HUES64 (cell line): ENCODE results near the gene GPX2.
A peak's percentile ranks its signal among the peaks of the same experiment; 100 is the strongest.

Source experiments
- H3K27ac ChIP-seq: 2 replicates; pipeline ENCODE4 v1.7.0; 2013; ENCODE audit warnings: low read depth, low read length, inconsistent platforms
- H3K27me3 ChIP-seq: 2 replicates; pipeline ENCODE4 v1.6.1; 2013; ENCODE audit warnings: mild to moderate bottlenecking, low read length; ENCODE audit not compliant: insufficient read depth
- H3K36me3 ChIP-seq: 2 replicates; pipeline ENCODE4 v1.6.1; 2013; ENCODE audit warnings: mild to moderate bottlenecking, low read length; ENCODE audit not compliant: insufficient read depth
- H3K4me1 ChIP-seq: 2 replicates; pipeline ENCODE4 v1.6.1; 2013; ENCODE audit warnings: mild to moderate bottlenecking, low read length, moderate library complexity; ENCODE audit not compliant: insufficient read depth
- H3K4me3 ChIP-seq: 2 replicates; pipeline ENCODE4 v1.5.1; 2013; ENCODE audit warnings: mild to moderate bottlenecking, low read length, moderate library complexity
- H3K9ac ChIP-seq: 2 replicates; pipeline ENCODE4 v1.6.1; 2013; ENCODE audit warnings: mild to moderate bottlenecking, low read depth, low read length
- H3K9me3 ChIP-seq: 2 replicates; pipeline ENCODE4 v1.6.1; 2013; ENCODE audit warnings: low read depth, low read length; ENCODE audit not compliant: insufficient read depth
- WGBS: fragments of 150-250, 120-280 bp; methylation state at CpG from one replicate; pipeline ENCODE4 v1.1.7; 2013; ENCODE audit warnings: missing lambda C conversion rate; 5-methylcytosine and 5-hydroxymethylcytosine counted together

The GPX2 gene

GRCh38 chr14:64958743-64959142 is 16.2 kb upstream of the GPX2 start:
- H3K27ac ChIP-seq = no peak overlapping the region
- H3K9me3 ChIP-seq = no peaks in the 10 kb centered on the region
- no peaks in the 10 kb centered on the region for H3K27me3 ChIP-seq
- WGBS = 86% methylated on average over 5 of the region's 5 CpGs
- 0 out of 2 replicates have a peak, but pooled peaks cover 2% of the 10 kb centered on the region for H3K36me3 ChIP-seq
- H3K4me1 ChIP-seq = peaks cover 40% of the 10 kb centered on the region
- H3K9ac ChIP-seq = no peak overlapping the region
- no peak overlapping the region for H3K4me3 ChIP-seq

GRCh38 chr14:64958201-64958600 is 15.7 kb upstream of the GPX2 start:
- Histone ChIP-seq H3K9ac (no peak overlapping the region), H3K27ac (no peak overlapping the region), H3K4me1 (peaks cover 42% of the 10 kb centered on the region), H3K9me3 (no peaks in the 10 kb centered on the region), H3K36me3 (0 out of 2 replicates have a peak, but pooled peaks cover 2% of the 10 kb centered on the region), H3K4me3 (no peak overlapping the region), H3K27me3 (no peaks in the 10 kb centered on the region)
- 82% methylated on average over 2 of the region's 2 CpGs for WGBS

GRCh38 chr14:64956697-64957406 is 14.3 kb upstream of the GPX2 start:
- H3K9ac ChIP-seq = no peak overlapping the region
- 88% methylated on average over 7 of the region's 8 CpGs for WGBS
- H3K36me3 ChIP-seq = peaks cover 6% of the 10 kb centered on the region
- peaks cover 43% of the 10 kb centered on the region for H3K4me1 ChIP-seq
- no peaks in the 10 kb centered on the region for H3K27me3 ChIP-seq
- peak overlapping the region; percentile 27; the same call in 1 of the 2 replicates for H3K27ac ChIP-seq
- no peak overlapping the region for H3K4me3 ChIP-seq
- no peaks in the 10 kb centered on the region for H3K9me3 ChIP-seq

- Histone ChIP-seq H3K9me3 (no peaks in the 10 kb centered on the region), H3K27me3 (no peaks in the 10 kb centered on the region), H3K4me1 (peaks cover 34% of the 10 kb centered on the region), H3K9ac (no peak overlapping the region), H3K27ac (no peak overlapping the region; the same call in 1 of the 2 replicates), H3K36me3 (peaks cover 22% of the 10 kb centered on the region), H3K4me3 (no peak overlapping the region)
- 63% methylated on average over 6 of the region's 6 CpGs for WGBS
These were observed 12.8 kb upstream of the GPX2 start for GRCh38 chr14:64955297-64955696.

GRCh38 chr14:64954491-64955240 is 12.1 kb upstream of the GPX2 start:
- Histone ChIP-seq H3K4me3 (no peak overlapping the region), H3K27ac (no peak overlapping the region; the same call in 1 of the 2 replicates), H3K27me3 (no peaks in the 10 kb centered on the region), H3K4me1 (peaks cover 33% of the 10 kb centered on the region), H3K9me3 (no peaks in the 10 kb centered on the region), H3K36me3 (peaks cover 28% of the 10 kb centered on the region), H3K9ac (no peak overlapping the region)
- 92% methylated on average over 9 of the region's 9 CpGs for WGBS

- Histone ChIP-seq H3K27me3 (no peaks in the 10 kb centered on the region), H3K27ac (no peak overlapping the region), H3K4me1 (peaks cover 33% of the 10 kb centered on the region), H3K9me3 (no peaks in the 10 kb centered on the region), H3K9ac (no peak overlapping the region), H3K36me3 (peaks cover 34% of the 10 kb centered on the region), H3K4me3 (no peak overlapping the region)
- 97% methylated on average over 6 of the region's 6 CpGs for WGBS
These were observed 11.1 kb upstream of the GPX2 start for GRCh38 chr14:64953661-64954060.

- peaks cover 36% of the 10 kb centered on the region for H3K36me3 ChIP-seq
- WGBS = 92% methylated on average over 8 of the region's 8 CpGs
- no peak overlapping the region for H3K9ac ChIP-seq
- H3K4me3 ChIP-seq = no peak overlapping the region
- no peaks in the 10 kb centered on the region for H3K9me3 ChIP-seq
- peaks cover 33% of the 10 kb centered on the region for H3K4me1 ChIP-seq
- no peak overlapping the region for H3K27ac ChIP-seq
- no peaks in the 10 kb centered on the region for H3K27me3 ChIP-seq
These were observed 10.7 kb upstream of the GPX2 start for GRCh38 chr14:64953310-64953654.

GRCh38 chr14:64952598-64953309 is 10.2 kb upstream of the GPX2 start:
- H3K9me3 ChIP-seq = no peaks in the 10 kb centered on the region
- H3K4me3 ChIP-seq = no peak overlapping the region
- peaks cover 33% of the 10 kb centered on the region for H3K4me1 ChIP-seq
- peaks cover 41% of the 10 kb centered on the region for H3K36me3 ChIP-seq
- H3K27ac ChIP-seq = no peak overlapping the region
- no peaks in the 10 kb centered on the region for H3K27me3 ChIP-seq
- H3K9ac ChIP-seq = no peak overlapping the region
- WGBS = 84% methylated on average over 7 of the region's 7 CpGs

- Histone ChIP-seq H3K27me3 (no peaks in the 10 kb centered on the region), H3K4me1 (peaks cover 23% of the 10 kb centered on the region), H3K36me3 (peaks cover 52% of the 10 kb centered on the region), H3K27ac (no peak overlapping the region), H3K4me3 (no peak overlapping the region), H3K9me3 (no peaks in the 10 kb centered on the region), H3K9ac (no peak overlapping the region)
These were observed 9.2 kb upstream of the GPX2 start for GRCh38 chr14:64951724-64952123.

- Histone ChIP-seq H3K4me3 (no peak overlapping the region), H3K36me3 (peaks cover 54% of the 10 kb centered on the region), H3K27ac (no peak overlapping the region), H3K27me3 (no peaks in the 10 kb centered on the region), H3K4me1 (peaks cover 19% of the 10 kb centered on the region; the same call in 1 of the 2 replicates), H3K9me3 (no peaks in the 10 kb centered on the region), H3K9ac (no peak overlapping the region)
- WGBS = 97% methylated on average over 8 of the region's 8 CpGs
These were observed 8.7 kb upstream of the GPX2 start for GRCh38 chr14:64951291-64951690.

- Histone ChIP-seq H3K4me1 (peaks cover 15% of the 10 kb centered on the region; the same call in 1 of the 2 replicates), H3K9me3 (no peaks in the 10 kb centered on the region), H3K4me3 (no peak overlapping the region), H3K27me3 (no peaks in the 10 kb centered on the region), H3K27ac (no peak overlapping the region), H3K36me3 (peaks cover 54% of the 10 kb centered on the region), H3K9ac (no peak overlapping the region)
- WGBS = 91% methylated on average over 8 of the region's 8 CpGs
These were observed 8.3 kb upstream of the GPX2 start for GRCh38 chr14:64950889-64951288.
